GM19324 (cell line): ENCODE measurements around the gene PALD1.
A peak's percentile ranks its signal among the peaks of the same experiment; 100 is the strongest.

Experiments
- ATAC-seq: cut with Tn5 transposase; IDR thresholded peaks from one replicate; pipeline ENCODE4 v1.9.1; 2021; ENCODE audit warnings: mild to moderate bottlenecking, moderate library complexity; ENCODE audit not compliant: unreplicated experiment, low FRiP score

The PALD1 gene

GRCh38 chr10:70503776-70504175, 25.2 kb downstream of the PALD1 start:
- no peak for ATAC-seq

DNA sequence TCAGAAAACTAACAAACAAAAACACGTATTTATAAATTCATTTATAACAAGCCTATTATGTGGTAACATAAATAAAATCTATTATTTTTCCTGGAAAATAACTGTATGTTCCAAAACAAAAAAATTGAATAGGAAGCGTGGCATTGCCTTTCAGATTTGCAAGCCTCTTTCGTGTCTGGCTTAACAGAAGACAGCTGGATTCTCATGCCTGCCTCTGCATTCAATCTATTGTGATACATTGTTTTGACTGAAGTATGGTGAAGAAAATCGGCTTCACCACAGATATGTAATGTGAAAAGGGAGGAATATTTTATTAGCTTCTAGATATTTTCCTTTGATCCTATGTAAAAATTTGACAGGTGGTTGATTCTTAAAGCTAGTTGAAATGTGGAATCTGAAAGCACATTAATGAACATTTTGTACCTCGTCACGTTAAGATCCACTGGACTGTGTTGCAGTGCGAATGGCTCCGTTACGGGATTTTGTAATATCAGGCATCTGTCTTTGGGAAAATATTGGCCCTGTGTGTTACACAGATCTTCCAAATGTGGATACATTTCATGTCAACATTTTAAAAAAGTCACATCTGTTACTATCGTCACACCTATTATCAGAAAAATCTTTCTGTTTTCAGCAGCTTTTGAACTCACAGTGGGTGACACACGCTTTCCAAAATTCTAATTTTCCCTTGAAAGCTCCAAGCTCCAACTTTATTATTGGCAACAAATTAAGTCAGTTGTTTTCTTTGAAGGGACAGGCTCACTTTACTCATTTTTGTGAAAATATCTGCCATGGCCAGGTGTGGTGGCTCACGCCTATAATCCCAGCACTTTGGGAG, 26.2 kb downstream of the PALD1 start:
- ATAC-seq, result no peak

- no peak for ATAC-seq
Observed at GRCh38 chr10:70505908-70506307, 27.3 kb downstream of the PALD1 start.

- ATAC-seq, result no peak
Observed at GRCh38 chr10:70507966-70508365, 29.4 kb downstream of the PALD1 start.

DNA sequence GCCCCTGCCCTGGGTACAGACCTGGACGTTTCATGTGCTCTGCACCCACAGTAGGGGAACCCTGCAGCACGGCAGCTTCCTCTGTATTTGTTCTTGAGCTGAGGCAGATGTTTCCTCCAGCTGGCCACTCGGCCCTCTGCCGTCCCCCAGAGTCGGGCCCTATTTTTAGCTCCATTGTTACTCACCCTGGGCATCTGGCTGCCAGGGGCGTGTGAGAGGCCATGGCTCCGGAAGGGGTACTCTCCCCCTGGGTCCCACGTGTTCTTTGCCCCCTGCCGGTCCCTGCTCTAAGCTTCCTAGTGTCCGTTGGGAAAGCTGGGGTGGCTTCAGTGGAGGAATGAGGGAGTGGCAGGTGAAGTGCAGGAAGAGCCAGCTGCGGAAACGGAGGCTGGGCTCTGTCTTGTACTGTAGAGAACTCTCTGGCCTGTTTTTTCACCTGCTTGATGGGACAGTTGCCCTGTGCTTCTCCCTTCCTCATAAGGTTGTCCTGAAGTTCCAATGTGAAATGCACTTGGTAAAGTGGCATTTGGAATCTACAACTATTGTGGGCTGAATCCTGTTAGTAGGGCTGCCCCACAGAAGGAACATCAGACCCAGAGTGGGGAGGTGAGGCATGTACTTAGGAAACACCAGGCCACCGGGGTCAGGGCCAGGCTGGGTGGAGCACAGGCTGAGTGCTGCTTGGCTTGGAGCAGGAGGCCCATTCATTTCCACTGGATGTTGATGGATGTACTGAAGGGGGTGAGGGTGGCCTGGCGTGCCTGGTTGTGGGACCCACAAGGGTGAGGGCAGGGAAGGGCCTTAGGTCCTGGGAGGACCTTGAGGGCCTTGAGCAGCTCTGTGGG, 30.6 kb downstream of the PALD1 start:
- no peak for ATAC-seq

DNA sequence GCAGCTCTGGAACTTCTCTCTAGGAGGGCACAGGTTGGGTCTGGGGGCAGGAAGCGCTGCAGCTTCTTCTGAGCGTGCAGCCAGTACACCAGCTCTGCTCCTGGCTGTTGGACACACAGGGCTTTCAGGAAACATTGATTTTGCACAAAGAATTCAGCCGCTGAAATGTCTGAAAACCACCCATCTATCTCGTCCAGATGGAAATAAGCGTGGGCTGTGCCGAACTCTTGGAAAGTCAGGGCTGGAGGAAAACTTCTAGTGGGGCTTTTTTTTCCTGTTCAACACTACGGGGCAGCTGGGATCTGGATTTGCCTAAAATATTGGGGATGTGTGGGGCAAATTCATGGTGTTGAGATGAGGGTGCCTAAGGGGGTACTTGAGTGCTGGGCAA, 31.2 kb downstream of the PALD1 start:
- ATAC-seq, result no peak

- ATAC-seq, result no peak
Observed at GRCh38 chr10:70510453-70510852, 31.9 kb downstream of the PALD1 start.

- ATAC-seq, result no peak
Observed at GRCh38 chr10:70510904-70511303, 32.3 kb downstream of the PALD1 start.

DNA sequence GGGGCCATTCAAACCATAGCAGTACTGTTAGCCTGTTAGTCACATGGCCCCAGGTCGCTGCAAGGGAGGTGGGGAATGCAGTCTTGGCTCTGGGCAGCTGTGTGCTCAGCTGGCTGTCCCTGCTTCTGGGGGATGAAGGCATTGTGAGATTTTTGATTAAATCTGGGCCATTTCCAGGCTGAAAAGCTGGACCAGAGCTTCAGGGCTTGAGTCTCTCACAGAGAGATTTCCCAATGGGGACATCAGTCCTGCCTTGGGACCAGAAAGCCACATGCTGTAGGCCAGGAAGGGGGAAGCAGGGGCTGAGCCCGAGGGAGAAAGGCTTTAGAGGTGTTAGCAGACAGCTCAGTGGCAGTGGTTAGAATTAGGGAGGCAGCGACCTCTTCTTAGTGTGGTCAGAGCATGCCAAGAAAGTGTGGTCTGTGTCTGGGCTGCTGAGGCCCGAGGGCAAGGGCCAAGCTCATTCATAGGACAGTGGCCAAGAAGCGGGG, 33.6 kb downstream of the PALD1 start:
- no peak for ATAC-seq

GRCh38 chr10:70513848-70514309, 35.3 kb downstream of the PALD1 start:
- peak; percentile 80 for ATAC-seq

DNA sequence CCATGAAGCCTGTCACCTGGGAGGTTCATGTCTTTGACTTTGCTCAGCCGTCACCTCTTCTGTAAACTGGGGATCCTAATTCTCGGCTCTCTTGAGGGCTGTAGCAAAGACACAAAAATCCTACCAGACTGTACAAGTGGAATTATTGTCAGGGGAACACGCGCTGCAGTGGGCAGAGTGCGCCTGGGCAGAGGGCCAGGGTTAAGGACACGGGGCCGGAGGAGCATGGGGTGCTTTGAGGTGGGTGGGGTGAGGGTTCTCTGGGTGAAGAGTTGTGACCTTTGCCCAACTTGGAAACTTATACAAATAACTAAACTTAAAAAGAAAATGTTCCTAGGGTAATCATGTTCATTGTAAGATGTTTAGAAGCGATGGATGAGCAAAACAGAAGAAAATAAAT, 36.0 kb downstream of the PALD1 start:
- ATAC-seq, result no peak

DNA sequence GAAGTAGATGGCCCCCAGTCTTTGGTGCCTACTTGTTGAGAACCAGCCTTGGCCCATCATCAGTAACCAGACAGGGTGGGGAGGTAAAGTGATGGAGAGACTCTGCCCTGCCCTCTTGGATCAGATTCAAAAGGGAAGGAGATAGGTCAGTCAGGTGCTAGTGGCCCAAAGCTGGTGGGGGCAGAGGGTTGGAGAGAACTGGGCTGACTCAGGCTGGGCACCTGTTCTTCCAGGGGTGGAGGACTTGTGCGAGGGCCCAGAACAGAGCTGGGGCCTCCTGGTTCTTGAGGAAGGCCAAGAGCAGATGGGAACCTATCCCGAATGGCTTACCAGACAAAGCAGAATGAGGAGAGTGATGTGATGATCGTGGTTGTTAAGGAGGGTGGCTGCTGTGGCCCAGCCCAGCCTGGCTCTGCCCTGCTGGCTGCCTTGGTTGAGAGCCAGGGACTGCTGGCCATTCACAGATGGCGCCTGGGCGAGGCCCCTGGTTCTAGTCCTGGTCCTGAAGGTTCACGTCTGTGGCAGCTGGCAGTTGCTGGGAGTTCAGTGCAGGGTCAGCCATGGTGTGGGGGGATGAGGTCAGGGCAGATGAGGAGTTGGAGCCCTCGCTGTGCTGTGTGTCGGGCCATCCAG, 36.6 kb downstream of the PALD1 start:
- ATAC-seq, result no peak

GRCh38 chr10:70518695-70519094, 40.1 kb downstream of the PALD1 start:
- ATAC-seq, result no peak

GRCh38 chr10:70523057-70523456, 44.5 kb downstream of the PALD1 start:
- no peak for ATAC-seq

- no peak for ATAC-seq
Observed at GRCh38 chr10:70523549-70523948, 45.0 kb downstream of the PALD1 start.

- no peak for ATAC-seq
Observed at GRCh38 chr10:70528314-70528713, 49.7 kb downstream of the PALD1 start.

- ATAC-seq, result no peak
Observed at GRCh38 chr10:70528741-70529362, 50.3 kb downstream of the PALD1 start.

DNA sequence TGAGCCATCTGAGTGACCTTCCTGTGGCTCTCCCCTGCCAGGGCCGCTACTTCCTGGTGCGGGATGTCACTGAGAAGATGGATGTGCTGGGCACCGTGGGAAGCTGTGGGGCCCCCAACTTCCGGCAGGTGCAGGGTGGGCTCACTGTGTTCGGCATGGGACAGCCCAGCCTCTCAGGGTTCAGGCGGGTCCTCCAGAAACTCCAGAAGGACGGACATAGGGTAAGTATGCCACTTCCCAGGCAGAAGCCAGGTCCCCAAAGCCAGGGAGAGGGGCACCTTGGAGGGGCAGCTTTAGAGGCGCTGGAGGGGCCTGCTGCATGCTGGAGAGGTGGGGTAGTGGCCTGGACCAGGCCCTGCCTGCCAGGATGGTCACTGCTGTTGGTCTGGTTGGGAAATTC, 51.3 kb downstream of the PALD1 start:
- ATAC-seq, result no peak

DNA sequence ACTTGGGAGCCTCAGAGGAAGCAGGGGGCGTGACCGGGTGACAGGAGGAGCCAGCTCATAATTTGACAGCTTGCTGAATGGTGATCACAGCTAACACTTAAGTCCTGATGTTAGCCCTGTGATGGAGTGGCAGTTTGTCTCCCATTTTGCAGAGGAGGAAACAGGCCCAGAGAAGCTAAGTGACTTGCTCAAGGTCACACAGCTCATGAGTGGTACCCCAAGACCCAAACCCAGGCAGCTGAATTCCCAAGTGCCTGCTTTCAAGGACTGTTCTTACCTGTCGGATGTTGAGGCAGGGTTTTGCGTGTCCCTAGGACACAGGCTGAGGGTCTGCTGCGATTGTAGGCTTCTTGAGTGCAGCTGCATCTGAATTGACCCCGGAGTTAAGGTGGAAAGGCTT, 51.7 kb downstream of the PALD1 start:
- no peak for ATAC-seq

GRCh38 chr10:70532554-70533188, 54.1 kb downstream of the PALD1 start:
- ATAC-seq, result no peak
